ENCODE data around the gene MDK.

The MDK gene

GRCh38 chr11:46351606-46352005 is 29.9 kb upstream of the MDK start:
- TF ChIP-seq YY1 (IDR thresholded peaks at IDR 0.05; ENCODE audit: low read depth) (no peak), FOXM1 (IDR thresholded peaks at IDR 0.05; ENCODE audit: borderline replicate concordance, low read depth) (no peak), ZBTB7A (IDR thresholded peaks at IDR 0.05; ENCODE audit: low read depth) (no peak), CREB1 (IDR thresholded peaks at IDR 0.05; ENCODE audit: low read depth) (no peak), TCF12 (IDR thresholded peaks at IDR 0.05; ENCODE audit: low read depth) (no peak), EGR1 (IDR thresholded peaks at IDR 0.05) (no peak), TAF1 (IDR thresholded peaks at IDR 0.05; ENCODE audit: low read depth) (no peak), USF1 (IDR thresholded peaks at IDR 0.05) (no peak), CEBPB (IDR thresholded peaks at IDR 0.05) (no peak), TEAD4 (IDR thresholded peaks at IDR 0.05) (no peak), NFIC (IDR thresholded peaks at IDR 0.05) (no peak), RAD21 (IDR thresholded peaks at IDR 0.05; ENCODE audit: low read depth) (no peak), EP300 (IDR thresholded peaks at IDR 0.05; ENCODE audit: borderline replicate concordance) (no peak)
- TF ChIP-seq, protein P1, sequence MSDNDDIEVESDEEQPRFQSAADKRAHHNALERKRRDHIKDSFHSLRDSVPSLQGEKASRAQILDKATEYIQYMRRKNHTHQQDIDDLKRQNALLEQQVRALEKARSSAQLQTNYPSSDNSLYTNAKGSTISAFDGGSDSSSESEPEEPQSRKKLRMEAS (IDR thresholded peaks at IDR 0.05), result no peak
- TF ChIP-seq, protein P2, sequence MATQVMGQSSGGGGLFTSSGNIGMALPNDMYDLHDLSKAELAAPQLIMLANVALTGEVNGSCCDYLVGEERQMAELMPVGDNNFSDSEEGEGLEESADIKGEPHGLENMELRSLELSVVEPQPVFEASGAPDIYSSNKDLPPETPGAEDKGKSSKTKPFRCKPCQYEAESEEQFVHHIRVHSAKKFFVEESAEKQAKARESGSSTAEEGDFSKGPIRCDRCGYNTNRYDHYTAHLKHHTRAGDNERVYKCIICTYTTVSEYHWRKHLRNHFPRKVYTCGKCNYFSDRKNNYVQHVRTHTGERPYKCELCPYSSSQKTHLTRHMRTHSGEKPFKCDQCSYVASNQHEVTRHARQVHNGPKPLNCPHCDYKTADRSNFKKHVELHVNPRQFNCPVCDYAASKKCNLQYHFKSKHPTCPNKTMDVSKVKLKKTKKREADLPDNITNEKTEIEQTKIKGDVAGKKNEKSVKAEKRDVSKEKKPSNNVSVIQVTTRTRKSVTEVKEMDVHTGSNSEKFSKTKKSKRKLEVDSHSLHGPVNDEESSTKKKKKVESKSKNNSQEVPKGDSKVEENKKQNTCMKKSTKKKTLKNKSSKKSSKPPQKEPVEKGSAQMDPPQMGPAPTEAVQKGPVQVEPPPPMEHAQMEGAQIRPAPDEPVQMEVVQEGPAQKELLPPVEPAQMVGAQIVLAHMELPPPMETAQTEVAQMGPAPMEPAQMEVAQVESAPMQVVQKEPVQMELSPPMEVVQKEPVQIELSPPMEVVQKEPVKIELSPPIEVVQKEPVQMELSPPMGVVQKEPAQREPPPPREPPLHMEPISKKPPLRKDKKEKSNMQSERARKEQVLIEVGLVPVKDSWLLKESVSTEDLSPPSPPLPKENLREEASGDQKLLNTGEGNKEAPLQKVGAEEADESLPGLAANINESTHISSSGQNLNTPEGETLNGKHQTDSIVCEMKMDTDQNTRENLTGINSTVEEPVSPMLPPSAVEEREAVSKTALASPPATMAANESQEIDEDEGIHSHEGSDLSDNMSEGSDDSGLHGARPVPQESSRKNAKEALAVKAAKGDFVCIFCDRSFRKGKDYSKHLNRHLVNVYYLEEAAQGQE (IDR thresholded peaks at IDR 0.05; ENCODE audit: low read depth), result no peak

GRCh38 chr11:46352063-46352841 is 29.2 kb upstream of the MDK start:
- TF ChIP-seq YY1 (IDR thresholded peaks at IDR 0.05; ENCODE audit: low read depth) (no peak), RAD21 (IDR thresholded peaks at IDR 0.05; ENCODE audit: low read depth) (peak; percentile 65)

DNA sequence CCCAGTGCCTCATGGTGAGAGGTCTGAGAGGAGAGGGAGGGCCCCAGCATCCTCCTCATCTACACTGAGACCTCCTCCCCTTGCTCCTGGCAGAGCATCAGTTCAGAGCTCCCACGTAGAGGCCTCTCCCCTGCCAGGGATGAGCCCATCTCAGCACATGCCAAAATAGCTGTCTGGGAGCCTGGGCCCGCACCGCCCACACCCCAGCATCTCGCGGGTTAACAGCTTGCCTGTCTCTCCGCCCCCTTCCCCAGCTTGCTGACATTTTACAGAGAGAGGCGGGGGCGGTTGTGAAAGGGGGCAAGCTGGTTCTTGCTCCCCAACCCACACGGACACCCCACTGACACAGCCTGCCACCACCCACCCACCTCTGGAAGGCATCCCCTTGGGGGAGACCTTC is 27.8 kb upstream of the MDK start:
- TF ChIP-seq TCF12 (IDR thresholded peaks at IDR 0.05; ENCODE audit: low read depth) (no peak), RAD21 (IDR thresholded peaks at IDR 0.05; ENCODE audit: low read depth) (no peak), CREB1 (IDR thresholded peaks at IDR 0.05; ENCODE audit: low read depth) (no peak), EGR1 (IDR thresholded peaks at IDR 0.05) (no peak), USF1 (IDR thresholded peaks at IDR 0.05) (no peak), ZBTB7A (IDR thresholded peaks at IDR 0.05; ENCODE audit: low read depth) (no peak), YY1 (IDR thresholded peaks at IDR 0.05; ENCODE audit: low read depth) (no peak), TEAD4 (IDR thresholded peaks at IDR 0.05) (no peak), CEBPB (IDR thresholded peaks at IDR 0.05) (no peak), NFIC (IDR thresholded peaks at IDR 0.05) (no peak)
- TF ChIP-seq, protein P2 (IDR thresholded peaks at IDR 0.05; ENCODE audit: low read depth), result no peak

- TF ChIP-seq NFIC (IDR thresholded peaks at IDR 0.05) (no peak), CEBPB (IDR thresholded peaks at IDR 0.05) (peak; percentile 95)
Measured at GRCh38 chr11:46356924-46357482, 24.5 kb upstream of the MDK start.

DNA sequence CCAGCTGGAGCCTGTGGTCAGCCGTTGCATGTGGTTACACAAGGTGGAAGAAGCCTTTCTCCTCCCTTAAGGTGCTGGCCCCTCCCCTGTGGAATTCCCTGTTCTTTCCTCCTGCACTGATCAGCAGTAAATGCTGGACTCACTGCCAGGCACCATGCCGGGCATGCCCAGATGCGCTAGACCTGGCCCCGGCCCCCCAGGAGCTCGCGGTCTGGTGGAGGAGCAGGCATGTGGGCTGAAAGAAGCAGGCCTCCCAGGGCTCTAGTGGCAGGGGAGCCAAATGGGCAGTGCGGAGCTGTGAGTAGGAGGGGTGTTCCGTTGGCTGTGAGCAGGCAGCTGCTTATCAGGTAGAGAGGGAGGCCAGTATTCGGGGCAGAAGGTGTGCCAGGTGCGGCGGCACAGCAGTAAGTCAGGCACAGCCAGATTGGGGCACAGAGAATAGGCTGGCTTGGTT is 24.0 kb upstream of the MDK start:
- TF ChIP-seq TAF1 (IDR thresholded peaks at IDR 0.05; ENCODE audit: low read depth) (no peak), NFIC (IDR thresholded peaks at IDR 0.05) (peak; percentile 73), YY1 (IDR thresholded peaks at IDR 0.05; ENCODE audit: low read depth) (no peak), ZBTB7A (IDR thresholded peaks at IDR 0.05; ENCODE audit: low read depth) (no peak), TCF12 (IDR thresholded peaks at IDR 0.05; ENCODE audit: low read depth) (peak; percentile 69), FOXM1 (IDR thresholded peaks at IDR 0.05; ENCODE audit: borderline replicate concordance, low read depth) (no peak), EGR1 (IDR thresholded peaks at IDR 0.05) (no peak), TEAD4 (IDR thresholded peaks at IDR 0.05) (peak; percentile 58; the same call in 1 of the 2 replicates), CREB1 (IDR thresholded peaks at IDR 0.05; ENCODE audit: low read depth) (no peak), CEBPB (IDR thresholded peaks at IDR 0.05) (no peak)
- TF ChIP-seq, protein P2 (IDR thresholded peaks at IDR 0.05; ENCODE audit: low read depth), result no peak
- TF ChIP-seq, protein P1 (IDR thresholded peaks at IDR 0.05), result 0 out of 2 replicates have a peak, but pooled peaks have one; percentile 46

Data from Ishikawa (cell line).